NCI-H510A treated with DMSO at 0.1 percent for 48 hours (cell line): ENCODE measurements around the gene RAB44.
"Not testable (repeated sequence)": the region's sequence is repeated elsewhere in the genome, so short reads cannot be mapped to it uniquely, and the experiment has no call there.

Source experiments
- DNase-seq: peaks from one replicate; lab custom pipeline; 2025; lab: John Stamatoyannopoulos, UW

The RAB44 gene

DNA sequence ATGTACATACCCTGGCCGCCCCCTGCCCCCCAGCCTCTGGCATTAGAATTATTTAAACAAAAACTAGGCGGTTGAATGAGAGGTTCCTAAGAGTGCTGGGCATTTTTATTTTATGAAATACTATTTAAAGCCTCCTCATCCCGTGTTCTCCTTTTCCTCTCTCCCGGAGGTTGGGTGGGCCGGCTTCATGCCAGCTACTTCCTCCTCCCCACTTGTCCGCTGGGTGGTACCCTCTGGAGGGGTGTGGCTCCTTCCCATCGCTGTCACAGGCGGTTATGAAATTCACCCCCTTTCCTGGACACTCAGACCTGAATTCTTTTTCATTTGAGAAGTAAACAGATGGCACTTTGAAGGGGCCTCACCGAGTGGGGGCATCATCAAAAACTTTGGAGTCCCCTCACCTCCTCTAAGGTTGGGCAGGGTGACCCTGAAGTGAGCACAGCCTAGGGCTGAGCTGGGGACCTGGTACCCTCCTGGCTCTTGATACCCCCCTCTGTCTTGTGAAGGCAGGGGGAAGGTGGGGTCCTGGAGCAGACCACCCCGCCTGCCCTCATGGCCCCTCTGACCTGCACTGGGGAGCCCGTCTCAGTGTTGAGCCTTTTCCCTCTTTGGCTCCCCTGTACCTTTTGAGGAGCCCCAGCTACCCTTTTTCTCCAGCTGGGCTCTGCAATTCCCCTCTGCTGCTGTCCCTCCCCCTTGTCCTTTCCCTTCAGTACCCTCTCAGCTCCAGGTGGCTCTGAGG, 11.5 kb upstream of the RAB44 start:
- DNase-seq, result no peak

DNA sequence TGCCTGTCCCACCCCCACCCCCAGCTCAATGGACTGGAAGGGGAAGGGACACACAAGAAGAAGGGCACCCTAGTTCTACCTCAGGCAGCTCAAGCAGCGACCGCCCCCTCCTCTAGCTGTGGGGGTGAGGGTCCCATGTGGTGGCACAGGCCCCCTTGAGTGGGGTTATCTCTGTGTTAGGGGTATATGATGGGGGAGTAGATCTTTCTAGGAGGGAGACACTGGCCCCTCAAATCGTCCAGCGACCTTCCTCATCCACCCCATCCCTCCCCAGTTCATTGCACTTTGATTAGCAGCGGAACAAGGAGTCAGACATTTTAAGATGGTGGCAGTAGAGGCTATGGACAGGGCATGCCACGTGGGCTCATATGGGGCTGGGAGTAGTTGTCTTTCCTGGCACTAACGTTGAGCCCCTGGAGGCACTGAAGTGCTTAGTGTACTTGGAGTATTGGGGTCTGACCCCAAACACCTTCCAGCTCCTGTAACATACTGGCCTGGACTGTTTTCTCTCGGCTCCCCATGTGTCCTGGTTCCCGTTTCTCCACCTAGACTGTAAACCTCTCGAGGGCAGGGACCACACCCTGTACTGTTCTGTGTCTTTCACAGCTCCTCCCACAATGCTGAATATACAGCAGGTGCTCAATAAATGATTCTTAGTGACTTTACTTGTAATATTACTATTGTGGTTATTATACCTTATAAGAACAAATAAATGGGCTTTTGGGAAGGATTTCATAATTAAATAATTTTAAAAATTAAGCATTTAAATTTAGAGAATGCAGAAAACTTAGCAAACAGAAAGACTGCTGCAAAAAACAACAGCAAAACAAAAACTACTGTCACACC, 10.7 kb upstream of the RAB44 start:
- DNase-seq, result no peak

DNA sequence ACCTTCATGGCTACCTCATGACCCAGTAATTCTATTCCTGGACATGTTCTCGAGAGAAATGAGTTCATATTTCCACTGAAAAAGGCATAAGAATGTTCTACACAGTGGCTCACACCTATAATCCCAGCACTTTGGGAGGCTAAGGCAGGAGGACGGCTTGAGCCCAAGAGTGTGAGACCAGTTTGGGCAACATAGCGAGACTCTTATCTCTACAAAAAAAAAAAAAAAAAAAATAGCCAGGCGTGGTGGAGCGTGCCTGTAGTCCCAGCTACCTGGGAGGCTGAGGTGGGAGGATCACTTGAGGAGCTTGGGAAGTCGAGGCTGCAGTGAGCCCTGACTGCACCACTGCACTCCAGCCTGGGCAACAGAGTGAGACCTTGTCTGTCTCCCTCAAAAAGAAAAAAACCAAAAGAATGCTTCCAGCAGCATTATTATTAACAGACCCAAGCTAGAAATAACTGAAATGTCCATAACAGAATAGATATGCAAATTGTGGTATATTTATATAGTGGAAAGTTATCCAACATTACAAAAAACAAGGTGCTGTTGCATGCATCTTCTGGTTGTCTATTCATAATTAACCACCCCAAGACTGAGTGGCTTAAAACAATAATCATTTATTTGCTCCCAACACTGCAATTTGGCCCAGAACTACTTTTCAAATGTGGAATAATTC, 9.4 kb upstream of the RAB44 start:
- no peak for DNase-seq

DNA sequence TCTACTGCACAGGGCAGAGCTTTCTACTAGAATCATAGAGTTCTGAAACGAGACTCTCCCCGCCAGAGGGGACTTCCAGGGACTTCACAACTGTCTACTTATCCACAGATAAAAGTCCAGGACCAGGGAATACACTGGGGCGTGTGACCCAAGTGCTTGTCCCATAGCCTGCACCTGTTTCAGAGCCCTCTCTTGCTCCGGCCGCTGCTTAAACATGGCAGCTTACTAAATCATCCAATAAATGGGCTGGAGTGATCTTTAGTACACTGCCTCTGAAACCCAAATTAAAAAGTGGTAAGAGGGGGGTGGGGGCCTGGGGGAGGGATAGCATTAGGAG, 8.9 kb upstream of the RAB44 start:
- no peak for DNase-seq

DNA sequence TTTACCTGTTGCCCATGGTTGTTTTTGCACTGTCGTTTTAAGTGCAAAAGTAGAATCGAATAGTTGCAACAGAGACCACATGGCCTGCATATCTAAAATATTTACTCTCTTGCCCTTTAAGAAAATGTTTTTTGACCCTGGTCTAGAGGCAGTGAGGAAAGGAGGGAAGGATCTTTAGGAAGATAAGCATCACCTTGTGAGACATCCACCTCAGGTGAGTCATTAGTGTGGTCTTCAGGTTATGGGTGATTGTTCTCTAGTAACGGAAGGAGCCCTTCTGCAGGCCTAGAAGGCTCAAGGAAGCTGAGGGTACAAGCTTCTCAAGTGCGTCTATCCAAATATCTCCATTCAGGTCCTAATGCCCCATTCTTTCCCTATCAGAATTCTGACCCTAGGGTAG, 6.6 kb upstream of the RAB44 start:
- no peak for DNase-seq

DNA sequence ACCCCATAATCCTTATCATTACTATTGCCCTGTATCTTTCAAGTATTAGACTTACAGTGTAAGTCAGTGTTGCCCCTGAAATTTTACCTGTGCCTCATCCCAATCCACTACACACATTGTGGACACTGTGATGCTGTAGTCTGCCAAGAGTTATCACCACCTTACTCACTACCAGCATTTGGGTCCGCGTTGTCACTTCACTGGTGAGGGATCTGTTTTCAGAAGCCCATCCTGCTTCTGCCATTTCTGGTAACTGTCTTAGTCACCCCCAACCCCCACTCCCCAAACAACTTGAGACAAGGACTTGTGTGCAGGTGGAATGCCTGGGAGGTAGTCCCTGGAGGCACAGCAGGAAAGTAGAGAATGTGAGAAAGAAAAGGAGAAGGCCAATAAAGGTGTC, 6.0 kb upstream of the RAB44 start:
- DNase-seq, result no peak

DNA sequence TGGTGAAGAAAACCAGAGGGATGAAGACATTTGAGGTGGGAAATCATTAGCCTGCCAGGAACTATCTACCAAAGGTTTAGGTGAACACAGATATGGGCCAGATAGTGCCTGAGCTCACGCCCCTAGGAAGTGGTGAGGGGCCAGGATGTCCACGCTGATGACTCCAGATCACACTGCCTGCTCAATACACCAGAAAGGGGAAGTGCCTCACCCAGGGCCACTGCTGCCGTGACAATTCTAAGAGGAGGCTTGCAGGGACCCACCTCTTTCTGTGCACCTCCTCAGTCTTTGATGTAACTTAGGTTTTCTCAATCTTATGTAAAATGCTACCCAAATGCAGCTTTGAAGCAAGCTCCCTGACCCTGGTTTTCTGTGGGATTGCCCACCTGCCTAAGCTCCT, 5.4 kb upstream of the RAB44 start:
- DNase-seq, result no peak

DNA sequence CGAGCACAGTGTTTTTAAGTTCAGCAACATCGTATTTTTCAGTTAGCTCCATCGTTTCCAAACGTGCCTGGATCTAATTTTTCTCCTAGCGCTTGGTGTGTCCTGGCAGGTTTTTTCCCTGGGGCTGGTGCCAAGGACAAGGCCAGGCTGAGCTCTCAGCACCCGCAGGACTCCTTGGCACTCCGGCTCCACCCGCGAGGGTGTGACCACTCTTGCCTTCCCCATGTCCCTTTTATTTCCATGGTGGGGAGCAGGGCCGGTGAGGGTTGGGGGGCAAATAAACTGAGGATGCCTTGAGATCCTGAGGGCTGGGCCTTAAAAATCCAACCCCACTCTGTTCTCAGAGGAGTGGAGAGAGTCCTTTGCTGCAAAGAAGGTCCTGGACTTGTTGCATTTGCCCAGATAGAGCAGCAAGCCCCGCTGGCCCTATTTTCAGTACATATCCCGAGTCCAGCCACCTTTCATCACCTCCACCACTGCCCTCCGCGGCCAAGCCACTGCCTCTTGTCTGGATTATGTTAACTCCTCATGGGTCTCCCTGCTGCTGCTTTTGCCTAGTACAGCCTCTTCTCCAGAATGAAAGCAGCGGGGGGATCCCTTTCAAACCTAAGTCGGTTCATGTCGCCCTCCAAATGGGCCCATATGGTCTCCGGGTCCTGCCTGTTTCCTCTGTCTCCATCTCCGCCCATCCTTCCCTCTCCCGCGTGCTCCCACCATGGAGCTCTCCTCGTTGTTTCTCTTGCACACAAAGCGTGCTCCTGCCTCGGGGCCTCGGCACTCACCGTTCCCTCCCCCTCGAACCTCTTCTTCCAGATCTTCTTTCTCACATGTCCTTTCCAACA, 4.5 kb upstream of the RAB44 start:
- no peak for DNase-seq

DNA sequence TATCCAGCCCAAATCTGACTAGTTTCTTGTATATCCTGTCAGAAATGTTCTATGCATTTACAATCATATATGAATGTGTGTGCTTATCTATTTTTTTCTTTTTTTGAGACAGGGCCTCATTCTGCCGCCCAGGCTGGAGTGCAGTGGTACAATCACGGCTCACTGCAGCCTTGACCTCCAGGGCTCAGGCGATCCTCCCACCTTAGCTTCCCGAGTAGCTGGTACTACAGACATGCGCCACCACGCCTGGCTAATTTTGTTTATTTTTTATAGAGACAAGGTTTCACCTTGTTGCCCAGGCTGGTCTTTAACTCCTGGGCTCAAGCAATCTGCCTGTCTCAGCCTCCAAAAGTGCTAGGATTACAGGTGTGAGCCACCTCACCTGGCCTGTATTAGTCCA, 3.0 kb upstream of the RAB44 start:
- DNase-seq, result no peak

DNA sequence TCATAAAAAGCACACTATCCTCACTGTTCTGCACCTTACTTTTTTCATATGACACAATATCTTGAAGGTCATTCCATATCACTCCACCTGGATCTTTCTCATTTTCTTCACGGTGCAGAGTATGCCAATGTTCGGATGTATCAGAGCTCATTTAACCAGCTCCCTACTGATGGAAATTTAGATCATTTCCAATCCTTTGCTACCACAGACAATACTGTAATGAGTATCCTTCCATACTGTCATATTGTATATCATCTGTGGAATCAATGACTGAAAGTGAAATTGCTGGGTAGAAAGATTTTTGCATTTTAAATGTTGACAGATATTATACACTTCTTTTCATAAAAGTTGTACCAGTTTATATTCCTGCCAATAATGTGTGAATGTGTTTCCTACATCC, 2.2 kb upstream of the RAB44 start:
- DNase-seq, result no peak

DNA sequence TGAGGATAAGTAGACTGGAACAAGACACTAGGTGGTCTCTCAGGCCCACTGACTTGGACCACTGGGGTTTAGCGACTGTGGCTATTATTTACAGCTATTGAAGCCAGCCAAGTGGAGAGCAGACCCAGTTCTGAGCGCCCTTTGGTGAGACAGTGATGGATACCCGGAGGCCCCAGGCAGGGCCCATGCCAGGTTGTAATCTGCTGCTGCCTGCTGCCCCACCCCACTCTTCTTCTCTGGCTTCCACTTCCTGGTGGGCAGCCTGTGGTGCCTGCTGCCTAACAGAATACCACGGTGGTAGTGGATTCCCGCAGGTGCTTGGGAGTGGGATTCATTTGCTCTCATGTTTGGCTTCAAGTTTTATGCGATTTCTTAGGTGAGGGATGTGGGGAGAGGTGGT, 570 bp downstream of the RAB44 start:
- DNase-seq, result no peak

DNA sequence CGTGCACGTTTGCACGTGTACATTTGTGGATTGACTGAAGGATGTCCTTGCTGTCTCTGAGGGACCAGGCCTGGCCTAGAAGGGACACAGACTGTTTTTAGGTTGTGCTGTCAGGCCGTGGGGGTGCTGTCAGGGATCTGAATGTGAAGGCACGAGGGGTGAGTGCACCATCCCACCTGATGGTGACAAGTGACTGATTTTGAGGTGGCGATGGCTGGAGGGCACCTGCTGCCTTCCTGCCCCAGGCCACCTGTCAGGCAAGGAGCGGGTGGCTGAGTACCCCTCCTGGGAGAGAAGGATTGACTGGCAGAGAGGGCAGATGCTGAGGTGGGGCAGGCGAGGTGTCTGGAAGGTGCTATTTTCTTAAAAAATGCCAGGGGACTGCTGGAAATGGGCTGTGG, 1.2 kb downstream of the RAB44 start:
- no peak for DNase-seq

DNA sequence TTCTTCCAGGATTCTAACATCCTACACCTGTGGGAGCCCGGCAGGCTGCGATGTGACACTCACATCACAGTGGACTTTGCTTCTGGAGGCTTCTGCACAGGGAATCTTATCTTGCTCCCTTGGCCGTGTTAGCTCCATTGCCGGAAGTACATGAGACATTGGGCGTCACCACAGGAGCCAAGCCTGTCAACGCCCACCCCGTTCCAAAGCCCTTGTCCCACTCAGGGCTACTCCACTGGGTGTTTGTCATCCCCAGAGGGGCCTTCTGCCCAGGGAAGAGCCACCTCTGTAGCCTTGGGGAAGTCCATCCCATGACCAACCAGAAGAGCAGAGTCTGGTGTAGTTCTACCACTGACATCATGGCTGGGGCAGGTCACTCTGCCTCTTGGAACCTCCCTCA, 1.7 kb downstream of the RAB44 start:
- DNase-seq, result no peak

DNA sequence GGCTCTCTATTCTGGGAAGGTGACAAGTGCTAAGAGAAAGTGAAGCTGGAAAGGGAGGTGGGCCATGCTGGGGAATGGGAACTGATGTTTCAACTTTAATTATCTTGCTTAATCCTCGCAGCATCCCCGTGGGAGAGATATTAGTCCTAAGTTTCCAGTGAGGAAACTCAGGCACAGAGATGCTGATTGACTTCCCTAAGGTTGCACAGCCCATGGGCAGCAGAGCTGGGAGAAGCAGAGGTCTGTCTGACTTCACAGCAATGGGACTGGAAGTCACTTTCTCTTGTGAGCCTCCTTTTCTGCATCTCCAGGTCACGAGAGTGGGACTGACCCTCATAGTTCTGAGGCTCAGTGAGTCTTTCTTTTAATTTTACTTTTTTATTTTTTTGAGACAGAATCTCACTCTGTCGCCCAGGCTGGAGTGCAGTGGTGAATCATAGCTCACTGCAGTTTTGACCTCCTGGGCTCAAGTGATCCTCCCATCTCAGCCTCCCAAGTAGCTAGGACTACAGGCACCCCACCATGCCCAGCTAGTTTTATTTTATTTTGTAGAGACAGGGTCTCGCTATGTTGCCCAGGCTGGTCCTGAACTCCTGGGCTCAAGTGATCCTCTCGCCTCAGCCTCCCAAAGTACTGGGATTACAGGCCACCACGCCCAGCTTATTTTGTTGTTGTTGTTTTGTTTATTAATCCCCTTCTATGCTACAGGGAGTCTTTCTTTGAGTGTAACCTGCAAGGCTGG, 2.6 kb downstream of the RAB44 start:
- DNase-seq, result no peak

DNA sequence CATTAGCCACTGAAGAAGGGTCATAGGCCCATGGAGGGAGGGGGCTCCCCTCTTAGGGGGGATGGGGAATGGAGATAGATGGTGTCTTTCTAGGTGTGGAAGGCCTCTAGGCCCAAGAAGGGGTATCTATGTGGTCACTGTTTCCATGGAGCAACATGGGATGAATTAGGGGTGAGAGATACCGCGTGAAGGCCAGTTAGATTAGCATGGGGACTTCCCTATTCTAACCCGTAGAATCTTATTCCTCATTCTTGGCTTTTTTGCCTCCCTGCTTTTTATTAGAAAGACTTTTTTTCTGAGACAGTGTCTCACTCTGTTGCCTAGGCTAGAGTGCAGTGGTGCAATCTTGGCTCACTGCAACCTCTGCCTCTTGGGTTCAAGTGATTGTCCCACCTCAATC, 3.2 kb downstream of the RAB44 start:
- DNase-seq, result no peak

DNA sequence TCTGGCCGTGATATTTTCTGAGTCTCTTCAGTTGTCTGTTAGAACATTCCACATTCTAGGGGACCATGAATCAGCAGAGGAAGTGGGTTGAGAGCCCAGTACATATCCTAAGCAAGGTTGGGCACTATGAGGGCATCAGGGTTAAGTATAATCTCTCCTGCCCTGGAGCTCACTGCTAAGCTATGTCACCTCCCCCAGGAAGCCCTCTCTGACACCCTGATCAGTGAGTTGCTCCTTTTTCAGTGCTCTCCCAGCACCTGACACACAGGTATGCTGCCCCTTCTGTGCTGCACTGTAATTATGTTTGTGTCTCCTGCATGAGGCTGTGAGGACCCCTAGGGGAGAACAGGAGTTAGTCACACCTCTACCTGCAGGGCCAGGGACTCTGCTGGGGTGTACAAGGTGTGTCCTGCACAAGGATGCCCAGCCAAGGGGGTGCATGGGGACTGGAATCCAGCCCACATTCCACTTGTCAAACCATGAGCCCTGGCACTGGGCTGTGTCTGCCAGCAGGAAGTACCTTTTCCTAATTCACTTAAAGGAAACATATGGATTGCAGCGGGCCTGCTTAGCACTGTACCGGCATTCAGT, 3.9 kb downstream of the RAB44 start:
- peak; percentile 46 for DNase-seq

DNA sequence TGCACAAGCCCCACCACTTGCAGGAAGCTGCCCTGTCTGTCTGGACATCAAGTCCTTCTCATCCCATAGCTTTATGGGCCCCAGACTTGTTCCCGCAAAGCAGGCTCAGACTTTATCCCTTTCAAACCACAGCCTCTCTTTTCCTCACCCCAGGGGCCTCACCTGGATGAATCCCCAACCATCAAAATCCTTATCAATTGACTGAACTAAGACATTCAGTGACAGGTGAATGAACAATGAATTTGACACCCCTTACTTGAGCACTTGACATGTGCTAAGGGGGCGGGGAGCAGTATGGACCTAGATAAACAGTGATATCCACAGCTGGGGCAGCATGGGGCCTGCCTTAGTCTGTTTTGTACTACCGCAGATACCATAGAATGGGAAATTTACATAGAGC, 5.0 kb downstream of the RAB44 start:
- DNase-seq, result no peak

DNA sequence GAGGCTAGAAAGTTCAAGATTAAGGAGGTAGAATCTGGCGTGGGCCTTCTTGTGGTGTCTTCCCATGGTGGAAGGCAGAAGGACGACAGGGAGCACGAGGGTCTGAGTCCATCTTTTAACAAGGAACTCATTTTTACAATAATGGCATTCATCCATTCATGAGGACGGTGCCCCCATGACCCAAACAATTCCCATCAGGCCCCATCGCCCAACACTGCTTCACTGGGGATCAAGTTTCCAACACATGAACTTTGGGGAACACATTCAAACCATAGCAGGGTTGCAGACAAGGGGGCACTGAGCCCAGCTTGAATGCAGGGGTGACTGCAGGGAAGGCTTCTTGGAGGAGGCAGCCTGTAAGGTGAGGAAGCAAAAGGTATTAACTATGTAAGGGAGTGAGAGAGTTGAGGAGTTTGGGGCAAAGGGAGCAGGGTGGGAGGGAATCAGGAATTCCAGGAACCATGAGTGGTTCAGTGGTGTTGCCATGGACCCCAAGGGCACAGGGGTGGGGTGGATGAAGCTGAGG, 5.5 kb downstream of the RAB44 start:
- no peak for DNase-seq

DNA sequence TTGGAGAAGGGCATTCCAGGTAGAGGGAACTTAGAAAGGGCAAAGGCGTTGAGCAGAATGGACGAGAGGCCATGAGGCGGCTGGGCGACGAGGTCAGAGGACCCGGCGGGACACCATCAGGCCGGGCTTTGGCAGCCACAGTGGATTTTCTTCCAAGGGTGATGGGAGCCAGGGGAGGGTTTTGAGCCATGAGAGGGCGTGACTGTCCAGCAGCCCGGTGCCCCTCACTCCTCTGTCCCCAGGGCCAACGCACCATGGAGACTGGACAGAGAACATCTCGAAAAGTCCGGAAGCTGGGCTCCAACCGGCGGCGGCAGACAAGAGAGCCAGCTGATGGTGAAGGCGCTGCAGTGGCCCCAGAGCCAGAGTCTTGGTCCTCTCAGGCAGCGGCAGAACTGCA, 6.4 kb downstream of the RAB44 start:
- DNase-seq, result no peak

DNA sequence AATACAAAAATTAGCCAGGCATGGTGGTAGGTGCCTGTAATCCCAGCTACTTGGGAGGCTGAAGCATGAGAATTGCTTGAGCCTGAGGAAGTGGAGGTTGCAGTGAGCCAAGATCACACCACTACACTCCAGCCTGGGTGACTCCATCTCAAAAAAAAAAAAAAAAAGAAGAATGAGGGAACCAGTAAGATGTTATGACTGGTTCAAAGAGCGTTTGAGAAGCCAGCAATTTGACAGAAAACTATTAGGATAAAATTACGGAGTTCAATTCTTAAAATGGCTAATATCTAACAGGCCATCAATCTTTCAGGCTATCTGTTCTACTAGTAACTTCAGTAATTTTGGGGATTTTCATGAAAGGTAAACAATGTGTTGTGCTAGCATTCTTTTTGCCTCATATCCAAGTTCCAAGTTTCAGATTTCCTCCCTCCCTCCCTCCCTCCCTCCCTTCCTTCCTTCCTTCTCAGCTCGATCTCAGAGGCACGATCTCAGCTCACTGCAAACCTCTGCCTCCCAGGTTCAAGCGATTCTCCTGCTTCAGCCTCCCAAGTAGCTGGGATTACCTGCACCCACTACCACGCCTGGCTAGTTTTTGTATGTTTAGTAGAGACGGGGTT, 7.4 kb downstream of the RAB44 start:
- DNase-seq, result not testable (repeated sequence)
